Parathyroid adenoma (tissue), 2 donors: ENCODE results near the gene DAZAP1.

Experiments
- H2AFZ ChIP-seq: fragments of 300-600 bp; sonication (generic); one replicate; pipeline ENCODE4 v1.7.0; 2017; ENCODE audit warnings: antibody characterized with exemption, mild to moderate bottlenecking
- H3K27ac ChIP-seq: fragments of 300-600 bp; sonication (generic); one replicate; pipeline ENCODE4 v1.7.0; 2017
- H3K27me3 ChIP-seq: fragments of 300-600 bp; sonication (generic); one replicate; pipeline ENCODE4 v1.7.0; 2017; ENCODE audit warnings: low read length; ENCODE audit not compliant: control insufficient read depth, insufficient read depth
- H3K36me3 ChIP-seq: fragments of 300-600 bp; sonication (generic); one replicate; pipeline ENCODE4 v1.7.0; 2017; ENCODE audit warnings: low read length; ENCODE audit not compliant: control insufficient read depth, insufficient read depth
- H3K4me1 ChIP-seq: fragments of 300-600 bp; sonication (generic); one replicate; pipeline ENCODE4 v1.7.0; 2017; ENCODE audit warnings: control low read depth
- H3K4me2 ChIP-seq: fragments of 300-600 bp; sonication (generic); one replicate; pipeline ENCODE4 v1.7.0; 2017; ENCODE audit warnings: low read length
- H3K4me3 ChIP-seq: fragments of 300-600 bp; sonication (generic); one replicate; pipeline ENCODE4 v1.7.0; 2017; ENCODE audit warnings: low read depth, low read length
- H3K79me2 ChIP-seq: fragments of 300-600 bp; sonication (generic); one replicate; pipeline ENCODE4 v1.7.0; 2017; ENCODE audit warnings: control low read depth
- H3K9ac ChIP-seq: fragments of 300-600 bp; sonication (generic); one replicate; pipeline ENCODE4 v1.7.0; 2017; ENCODE audit warnings: mild to moderate bottlenecking
- H3K9me3 ChIP-seq: fragments of 300-600 bp; sonication (generic); one replicate; pipeline ENCODE4 v1.7.0; 2017; ENCODE audit warnings: low read length; ENCODE audit not compliant: control insufficient read depth
- CTCF ChIP-seq: fragments of 300-600 bp; sonication (generic); IDR thresholded peaks from one replicate; pipeline ENCODE4 v1.7.0; 2017; ENCODE audit warnings: antibody characterized with exemption, mild to moderate bottlenecking
- donor health status: primary hyperparathyroidism.

The DAZAP1 gene

GRCh38 chr19:1402411-1403070 is 4.8 kb upstream of the DAZAP1 start:
- Histone ChIP-seq H3K27ac (no peak overlapping the region), H3K4me2 (no peak overlapping the region), H3K27me3 (no peaks in the 10 kb centered on the region), H3K36me3 (no peaks in the 10 kb centered on the region), H2AFZ (no peak overlapping the region), H3K4me3 (no peak overlapping the region), H3K4me1 (peaks cover 8% of the 10 kb centered on the region), H3K79me2 (no peaks in the 10 kb centered on the region), H3K9ac (no peak overlapping the region), H3K9me3 (no peaks in the 10 kb centered on the region)
- TF ChIP-seq CTCF = no peak

GRCh38 chr19:1406774-1407527 is 435 bp upstream of the DAZAP1 start:
- Histone ChIP-seq H3K36me3 (no peaks in the 10 kb centered on the region), H3K27me3 (no peaks in the 10 kb centered on the region), H3K4me3 (peak overlapping the region; percentile 63), H3K9me3 (no peaks in the 10 kb centered on the region), H3K4me1 (peaks cover 31% of the 10 kb centered on the region), H3K79me2 (peaks cover 39% of the 10 kb centered on the region), H3K4me2 (peak overlapping the region; percentile 82), H3K27ac (peak overlapping the region; percentile 77), H2AFZ (peak overlapping the region; percentile 84), H3K9ac (no peak overlapping the region)
- TF ChIP-seq CTCF = peak; percentile 40

GRCh38 chr19:1408300-1409203 is 1.2 kb downstream of the DAZAP1 start:
- Histone ChIP-seq H3K4me1 (peaks cover 31% of the 10 kb centered on the region), H3K9ac (peak overlapping the region; percentile 92), H3K79me2 (peaks cover 51% of the 10 kb centered on the region), H3K4me3 (peak overlapping the region; percentile 89), H3K4me2 (peak overlapping the region; percentile 95), H3K36me3 (no peaks in the 10 kb centered on the region), H2AFZ (peak overlapping the region; percentile 36), H3K9me3 (no peaks in the 10 kb centered on the region), H3K27ac (peak overlapping the region; percentile 80), H3K27me3 (no peaks in the 10 kb centered on the region)
- TF ChIP-seq CTCF = no peak

GRCh38 chr19:1409204-1410005 is 2.0 kb downstream of the DAZAP1 start:
- Histone ChIP-seq H3K4me3 (peak overlapping the region; percentile 89), H3K27ac (peak overlapping the region; percentile 80), H3K27me3 (no peaks in the 10 kb centered on the region), H3K36me3 (no peaks in the 10 kb centered on the region), H3K9me3 (no peaks in the 10 kb centered on the region), H3K4me2 (peak overlapping the region; percentile 95), H3K79me2 (peaks cover 55% of the 10 kb centered on the region), H3K9ac (no peak overlapping the region), H3K4me1 (peaks cover 31% of the 10 kb centered on the region), H2AFZ (no peak overlapping the region)
- TF ChIP-seq CTCF = no peak
